Fibroblast of lung (primary cell): ENCODE data around the gene DLX4. TPM values are rescaled to one million over a fixed set of nuclear protein-coding genes. Genes with fewer than 3 reads are reported as not detected.

Source experiments
- DNase-seq, 2 donors: peaks; one replicate each; pipeline versions ENCODE4 v3.0.0 to v3.0.0-alpha.2; 2010; ENCODE audit warnings: low read depth in 2 of 2
- H2AFZ ChIP-seq: 2 replicates; pipeline ENCODE4 v1.5.1; 2012; ENCODE audit warnings: low read length, control low read depth, inconsistent platforms
- H3K27ac ChIP-seq: 2 replicates; pipeline ENCODE4 v1.5.1; 2011; ENCODE audit warnings: low read length, control low read depth; ENCODE audit not compliant: insufficient read depth
- H3K27me3 ChIP-seq: 2 replicates; pipeline ENCODE4 v1.5.1; 2011; ENCODE audit warnings: mild to moderate bottlenecking, low read length; ENCODE audit not compliant: control insufficient read depth, insufficient read depth
- H3K36me3 ChIP-seq: 2 replicates; pipeline ENCODE4 v1.5.1; 2011; ENCODE audit warnings: low read length; ENCODE audit not compliant: control insufficient read depth, insufficient read depth
- H3K4me1 ChIP-seq: 2 replicates; pipeline ENCODE4 v1.5.1; 2011; ENCODE audit warnings: low read length; ENCODE audit not compliant: control insufficient read depth, insufficient read depth; ENCODE audit errors: extremely low read depth
- H3K4me2 ChIP-seq: 2 replicates; pipeline ENCODE4 v1.5.1; 2011; ENCODE audit warnings: low read length, control low read depth; ENCODE audit not compliant: insufficient read depth; ENCODE audit errors: extremely low read depth
- H3K4me3 ChIP-seq, 4 experiments: fragments of 200-600 bp in 1 of 4; sonication (generic) in 1 of 4; replicated peaks in 1 of 4; 2 replicates each; pipeline ENCODE4 v1.5.1; 2011 to 2016; ENCODE audit warnings: low read length in 4 of 4, low read depth in 3 of 4, mild to moderate bottlenecking in 3 of 4, control low read depth in 2 of 4, inconsistent platforms in 1 of 4, mixed read lengths in 1 of 4; ENCODE audit not compliant: insufficient read depth in 1 of 4; ENCODE audit errors: control extremely low read depth in 1 of 4
- H3K79me2 ChIP-seq: 2 replicates; pipeline ENCODE4 v1.5.1; 2012; ENCODE audit warnings: mild to moderate bottlenecking, low read length, inconsistent platforms; ENCODE audit not compliant: control insufficient read depth, insufficient read depth
- H3K9ac ChIP-seq: 2 replicates; pipeline ENCODE4 v1.5.1; 2011; ENCODE audit warnings: mild to moderate bottlenecking, low read length, control low read depth; ENCODE audit not compliant: insufficient read depth
- H3K9me3 ChIP-seq: 2 replicates; pipeline ENCODE4 v1.5.1; 2012; ENCODE audit warnings: low read depth, low read length; ENCODE audit not compliant: control insufficient read depth, insufficient read depth
- H4K20me1 ChIP-seq: 2 replicates; pipeline ENCODE4 v1.5.1; 2011; ENCODE audit warnings: low read length; ENCODE audit not compliant: control insufficient read depth, insufficient read depth; ENCODE audit errors: extremely low read depth
- EZH2 ChIP-seq: IDR thresholded peaks from 2 replicates; pipeline ENCODE4 v1.5.1; 2012; ENCODE audit warnings: low read length, control low read depth, mild to moderate bottlenecking; ENCODE audit errors: missing control alignments
- polyA plus RNA-seq, 2 donors: library from polyadenylated mRNA; depleted of rRNA in 1 of 2; stranded (reverse) in 1 of 2; unstranded in 1 of 2; fragments of >200 nt; gene quantifications; 2 replicates each; pipeline ENCODE4 v1.2.1, GENCODE V29; 2011 to 2012; ENCODE audit warnings: missing spikeins in 1 of 2
- total RNA-seq: library from RNA; depleted of rRNA; stranded (reverse); fragments of >200 nt; gene quantifications from 2 replicates; pipeline ENCODE4 v1.2.1, GENCODE V29; 2014
- TF ChIP-seq, protein P1 (sequence below), 2 donors: IDR thresholded peaks in 1 of 2; conservative IDR thresholded peaks in 1 of 2; 1 replicate in 1 of 2; 2 replicates in 1 of 2; pipeline ENCODE4 v1.5.1; 2011 to 2012; ENCODE audit warnings: low read length in 2 of 2, control low read depth in 1 of 2, inconsistent platforms in 1 of 2, low read depth in 1 of 2, mild to moderate bottlenecking in 1 of 2

DLX4 gene
- total and polyA plus RNA-seq, 2 donors (not counting 1 experiment from before 2014, with no cell fraction given) = not detected

DNA sequence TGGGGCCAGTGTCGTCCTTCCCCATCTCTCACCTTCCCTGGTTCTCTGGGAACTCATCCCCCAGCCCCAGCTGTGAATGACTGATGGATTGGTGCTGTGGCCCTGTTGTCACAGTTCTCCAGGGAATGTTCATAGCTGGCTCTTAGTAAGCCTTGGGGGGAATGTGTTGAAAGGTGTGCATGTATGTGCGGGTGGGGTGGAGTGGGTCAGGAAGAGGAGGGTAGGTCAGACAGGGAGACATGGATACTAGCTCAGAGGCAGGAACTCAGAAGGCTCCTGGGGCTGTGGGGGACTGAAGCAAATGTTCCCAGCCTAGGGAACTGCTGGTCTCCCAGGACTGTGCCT is 4.3 kb downstream of the DLX4 start:
- no peaks in the 10 kb centered on the region for H3K79me2 ChIP-seq
- no peak overlapping the region for H3K4me2 ChIP-seq
- H4K20me1 ChIP-seq = no peaks in the 10 kb centered on the region
- H2AFZ ChIP-seq = no peak overlapping the region
- no peak overlapping the region for H3K27ac ChIP-seq
- no peak for TF ChIP-seq EZH2
- TF ChIP-seq, protein P1, sequence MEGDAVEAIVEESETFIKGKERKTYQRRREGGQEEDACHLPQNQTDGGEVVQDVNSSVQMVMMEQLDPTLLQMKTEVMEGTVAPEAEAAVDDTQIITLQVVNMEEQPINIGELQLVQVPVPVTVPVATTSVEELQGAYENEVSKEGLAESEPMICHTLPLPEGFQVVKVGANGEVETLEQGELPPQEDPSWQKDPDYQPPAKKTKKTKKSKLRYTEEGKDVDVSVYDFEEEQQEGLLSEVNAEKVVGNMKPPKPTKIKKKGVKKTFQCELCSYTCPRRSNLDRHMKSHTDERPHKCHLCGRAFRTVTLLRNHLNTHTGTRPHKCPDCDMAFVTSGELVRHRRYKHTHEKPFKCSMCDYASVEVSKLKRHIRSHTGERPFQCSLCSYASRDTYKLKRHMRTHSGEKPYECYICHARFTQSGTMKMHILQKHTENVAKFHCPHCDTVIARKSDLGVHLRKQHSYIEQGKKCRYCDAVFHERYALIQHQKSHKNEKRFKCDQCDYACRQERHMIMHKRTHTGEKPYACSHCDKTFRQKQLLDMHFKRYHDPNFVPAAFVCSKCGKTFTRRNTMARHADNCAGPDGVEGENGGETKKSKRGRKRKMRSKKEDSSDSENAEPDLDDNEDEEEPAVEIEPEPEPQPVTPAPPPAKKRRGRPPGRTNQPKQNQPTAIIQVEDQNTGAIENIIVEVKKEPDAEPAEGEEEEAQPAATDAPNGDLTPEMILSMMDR (conservative IDR thresholded peaks at IDR 0.05 in 1 of 2, IDR thresholded peaks at IDR 0.05 in 1 of 2; ENCODE audit: low read depth in 1 of 2, low read length in 2 of 2) = no peak
- H3K4me3 ChIP-seq = no peak overlapping the region
- H3K9ac ChIP-seq = no peak overlapping the region
- peaks cover 4% of the 10 kb centered on the region for H3K4me1 ChIP-seq
- H3K9me3 ChIP-seq = no peaks in the 10 kb centered on the region
- peaks cover 67% of the 10 kb centered on the region for H3K27me3 ChIP-seq
- DNase-seq = no peak
- H3K36me3 ChIP-seq = no peaks in the 10 kb centered on the region

DNA sequence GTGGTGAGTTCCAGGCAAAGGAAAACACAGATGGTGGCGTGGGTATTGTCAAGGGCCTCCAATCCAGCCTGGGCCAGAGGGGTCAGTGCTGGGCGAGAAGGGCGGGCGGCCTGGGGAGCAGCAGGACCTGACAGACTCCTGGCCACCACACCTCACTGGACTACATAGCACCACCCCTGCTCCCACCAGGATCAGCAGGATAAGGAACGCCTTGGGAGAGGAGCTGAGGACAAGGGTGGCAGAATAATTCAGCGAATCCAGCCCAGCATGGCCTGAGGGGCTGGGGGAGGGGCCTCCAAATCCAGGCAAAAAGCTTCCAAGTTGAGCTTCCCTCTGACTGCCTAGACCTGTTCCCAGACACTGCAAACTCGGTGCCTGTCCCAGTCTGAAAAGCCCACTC is 6.5 kb downstream of the DLX4 start:
- Histone ChIP-seq H3K4me3 (no peak overlapping the region), H3K4me1 (no peaks in the 10 kb centered on the region), H3K9me3 (no peaks in the 10 kb centered on the region), H2AFZ (no peak overlapping the region), H3K27ac (no peak overlapping the region), H3K9ac (no peak overlapping the region), H3K27me3 (peaks cover 58% of the 10 kb centered on the region), H3K4me2 (no peak overlapping the region), H3K36me3 (no peaks in the 10 kb centered on the region), H3K79me2 (no peaks in the 10 kb centered on the region), H4K20me1 (no peaks in the 10 kb centered on the region)
- TF ChIP-seq, protein P1 (conservative IDR thresholded peaks at IDR 0.05 in 1 of 2, IDR thresholded peaks at IDR 0.05 in 1 of 2; ENCODE audit: low read depth in 1 of 2, low read length in 2 of 2) = no peak
- TF ChIP-seq EZH2 = no peak
- no peak for DNase-seq

DNA sequence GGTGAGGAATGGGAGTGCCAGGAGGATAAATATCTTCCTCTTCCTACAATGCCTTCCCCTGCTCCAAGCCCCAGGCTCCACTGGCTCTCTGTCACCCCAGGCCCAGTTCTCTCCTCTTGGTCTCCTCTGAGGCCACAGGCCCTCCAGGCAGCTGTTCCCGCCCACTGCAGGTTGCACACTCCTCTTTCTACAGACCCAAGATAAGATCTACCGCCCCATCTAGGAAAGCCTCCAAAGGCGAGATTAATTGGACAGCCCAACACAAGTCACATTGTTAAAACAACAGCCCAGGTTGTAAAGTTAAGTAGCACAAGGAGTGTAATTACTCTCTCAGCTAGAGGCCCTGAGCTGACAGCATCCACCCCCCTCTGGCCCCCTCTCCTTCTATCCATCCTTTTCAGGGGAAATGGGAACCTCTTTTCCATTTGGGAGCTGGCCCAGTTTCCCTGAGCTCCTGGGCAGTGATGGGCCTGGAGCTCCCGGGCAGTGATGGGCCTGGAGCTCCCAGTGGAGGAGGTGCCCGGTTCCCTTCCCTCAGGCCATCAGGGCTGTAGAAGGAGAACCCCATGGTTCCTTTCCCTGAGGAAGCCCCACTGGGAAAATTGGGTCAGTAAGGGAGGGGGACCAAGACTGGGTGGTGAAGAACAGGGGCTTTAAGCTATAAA is 7.3 kb downstream of the DLX4 start:
- Histone ChIP-seq H3K9me3 (no peaks in the 10 kb centered on the region), H3K4me1 (no peaks in the 10 kb centered on the region)
- no peak for TF ChIP-seq EZH2
- TF ChIP-seq, protein P1 (conservative IDR thresholded peaks at IDR 0.05 in 1 of 2, IDR thresholded peaks at IDR 0.05 in 1 of 2; ENCODE audit: low read depth in 1 of 2, low read length in 2 of 2) = no peak

More for the DNA sequence above, 7.3 kb downstream of the DLX4 start:
- H2AFZ ChIP-seq = no peak overlapping the region
- H3K4me2 ChIP-seq = no peak overlapping the region
- no peak overlapping the region for H3K9ac ChIP-seq
- no peak overlapping the region for H3K27ac ChIP-seq
- peak in 1 of 2 donors; percentile 53 for DNase-seq
- peaks cover 55% of the 10 kb centered on the region for H3K27me3 ChIP-seq
- no peaks in the 10 kb centered on the region for H3K79me2 ChIP-seq
- no peaks in the 10 kb centered on the region for H4K20me1 ChIP-seq
- H3K36me3 ChIP-seq = no peaks in the 10 kb centered on the region
- H3K4me3 ChIP-seq = no peak overlapping the region
